Urinary bladder (tissue), 4 donors: ENCODE data around the gene IRF2. TPM values are rescaled to one million over a fixed set of nuclear protein-coding genes. Genes with fewer than 3 reads are reported as not detected.

ENCODE experiments used
- DNase-seq: peaks from one replicate; pipeline ENCODE4 v3.0.0-alpha.2; 2015; ENCODE audit errors: extremely low spot score
- H3K27ac ChIP-seq: one replicate; pipeline ENCODE4 v1.5.1; 2013; ENCODE audit warnings: low read depth, mild to moderate bottlenecking, moderate library complexity
- H3K36me3 ChIP-seq: one replicate; pipeline ENCODE4 v1.6.1; 2013; ENCODE audit warnings: mild to moderate bottlenecking, moderate library complexity; ENCODE audit not compliant: insufficient read depth
- H3K4me1 ChIP-seq: one replicate; pipeline ENCODE4 v1.6.1; 2013; ENCODE audit warnings: mild to moderate bottlenecking, moderate library complexity; ENCODE audit not compliant: insufficient read depth
- H3K4me3 ChIP-seq: one replicate; pipeline ENCODE4 v1.5.1; 2013; ENCODE audit warnings: low read depth, low read length
- WGBS: extraction: QIAGEN DNeasy Blood & Tissue Kit; methylation state at CpG from one replicate; pipeline ENCODE4 v1.1.7; 2013; 5-methylcytosine and 5-hydroxymethylcytosine counted together
- polyA plus RNA-seq: library from polyadenylated mRNA; stranded (reverse); fragments of 200-250 nt; gene quantifications from one replicate; pipeline ENCODE4 v1.2.3, GENCODE V29; 2013
- total RNA-seq: library from RNA; depleted of rRNA; stranded (reverse); fragments of >200 nt; gene quantifications from one replicate; pipeline ENCODE4 v1.2.3, GENCODE V29; 2014
- donor health status: healthy with polysubstance abuse.
- donor health status: healthy.

IRF2 gene
- total and polyA plus RNA-seq, 2 donors = 35.6 to 39.5 TPM

DNA sequence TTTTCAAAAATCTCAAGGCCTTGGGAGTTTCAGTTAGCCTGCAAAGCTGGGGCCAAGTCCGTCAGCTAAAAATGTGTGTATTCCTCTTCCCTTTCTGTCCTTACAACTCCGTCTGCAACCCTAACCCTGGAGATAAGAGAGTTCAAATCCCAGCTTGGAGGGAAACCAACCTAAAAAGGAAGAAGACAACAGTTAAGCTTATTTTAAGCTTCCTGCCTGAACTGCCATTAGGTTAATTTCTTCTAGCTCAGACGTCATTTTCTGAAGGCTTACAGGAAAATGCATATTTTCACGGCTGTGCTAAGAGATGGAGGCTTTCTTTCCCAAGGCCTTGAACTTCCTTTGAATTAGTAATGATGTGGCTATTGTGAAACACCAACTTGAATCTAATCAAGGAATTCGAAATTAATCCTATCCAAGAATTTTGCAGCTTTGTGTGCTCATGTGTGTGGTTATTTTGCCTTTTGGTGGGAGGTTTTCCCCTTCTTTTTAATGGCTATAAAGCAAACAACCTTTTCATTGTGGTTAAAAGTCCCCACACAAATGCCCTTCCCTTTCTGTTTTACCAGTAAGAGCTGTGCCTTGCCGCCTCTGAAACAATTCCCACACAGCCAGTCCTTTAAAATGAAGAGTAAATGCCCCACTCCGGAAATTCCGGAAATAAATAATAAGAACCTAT is 103.5 kb downstream of the IRF2 start:
- Histone ChIP-seq H3K4me3 (no peak overlapping the region), H3K36me3 (no peaks in the 10 kb centered on the region), H3K27ac (no peak overlapping the region), H3K4me1 (no peaks in the 10 kb centered on the region)
- 68% methylated on average over 8 of the region's 8 CpGs for WGBS
- no peak for DNase-seq

- DNase-seq = no peak
- WGBS = 92% methylated on average over 3 of the region's 3 CpGs
- Histone ChIP-seq H3K4me1 (no peaks in the 10 kb centered on the region), H3K27ac (no peak overlapping the region), H3K4me3 (no peak overlapping the region), H3K36me3 (no peaks in the 10 kb centered on the region)
Measured at GRCh38 chr4:184369871-184370270, 104.5 kb downstream of the IRF2 start.

DNA sequence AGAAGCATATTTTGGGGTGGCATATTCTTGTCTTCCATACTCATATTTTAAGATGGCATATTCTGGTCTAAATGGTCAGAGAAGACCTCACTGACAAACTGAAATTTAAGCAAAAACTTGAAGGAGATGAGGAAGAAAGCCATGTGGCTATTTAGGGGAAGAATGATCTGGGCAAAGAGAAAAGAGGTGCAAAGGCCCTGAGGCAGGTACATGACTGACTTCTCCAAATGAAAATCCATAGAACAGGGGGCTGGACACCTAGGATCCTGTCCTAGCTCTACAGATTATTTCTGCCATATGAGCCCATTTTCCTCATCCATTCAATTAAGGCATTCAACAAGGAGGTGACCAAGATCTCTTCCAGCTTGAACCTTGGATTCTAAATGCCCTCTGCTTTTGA is 105.6 kb downstream of the IRF2 start:
- no peaks in the 10 kb centered on the region for H3K36me3 ChIP-seq
- DNase-seq = no peak
- no peaks in the 10 kb centered on the region for H3K4me1 ChIP-seq
- H3K27ac ChIP-seq = no peak overlapping the region
- H3K4me3 ChIP-seq = no peak overlapping the region

DNA sequence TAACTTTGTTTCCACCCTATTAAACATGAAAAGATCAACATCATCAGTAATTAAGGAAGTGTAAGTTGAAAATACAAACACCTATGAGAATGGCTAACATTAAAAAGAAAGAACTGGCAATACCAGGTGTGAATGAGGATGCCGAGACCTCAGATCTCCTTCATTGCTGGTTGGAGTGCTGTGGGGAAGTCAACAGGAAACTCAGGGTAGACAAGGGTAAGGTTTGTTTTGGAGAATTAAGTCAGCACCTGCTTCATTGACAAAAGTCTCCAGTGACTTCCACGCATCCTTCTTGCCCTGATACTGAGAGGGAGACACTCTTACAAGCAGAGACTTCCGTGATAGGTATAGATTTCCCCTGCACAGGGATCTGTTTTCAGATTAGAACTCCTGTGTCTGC is 106.1 kb downstream of the IRF2 start:
- no peaks in the 10 kb centered on the region for H3K36me3 ChIP-seq
- 95% methylated on average over 3 of the region's 3 CpGs for WGBS
- no peak overlapping the region for H3K4me3 ChIP-seq
- no peaks in the 10 kb centered on the region for H3K4me1 ChIP-seq
- DNase-seq = no peak
- no peak overlapping the region for H3K27ac ChIP-seq

DNA sequence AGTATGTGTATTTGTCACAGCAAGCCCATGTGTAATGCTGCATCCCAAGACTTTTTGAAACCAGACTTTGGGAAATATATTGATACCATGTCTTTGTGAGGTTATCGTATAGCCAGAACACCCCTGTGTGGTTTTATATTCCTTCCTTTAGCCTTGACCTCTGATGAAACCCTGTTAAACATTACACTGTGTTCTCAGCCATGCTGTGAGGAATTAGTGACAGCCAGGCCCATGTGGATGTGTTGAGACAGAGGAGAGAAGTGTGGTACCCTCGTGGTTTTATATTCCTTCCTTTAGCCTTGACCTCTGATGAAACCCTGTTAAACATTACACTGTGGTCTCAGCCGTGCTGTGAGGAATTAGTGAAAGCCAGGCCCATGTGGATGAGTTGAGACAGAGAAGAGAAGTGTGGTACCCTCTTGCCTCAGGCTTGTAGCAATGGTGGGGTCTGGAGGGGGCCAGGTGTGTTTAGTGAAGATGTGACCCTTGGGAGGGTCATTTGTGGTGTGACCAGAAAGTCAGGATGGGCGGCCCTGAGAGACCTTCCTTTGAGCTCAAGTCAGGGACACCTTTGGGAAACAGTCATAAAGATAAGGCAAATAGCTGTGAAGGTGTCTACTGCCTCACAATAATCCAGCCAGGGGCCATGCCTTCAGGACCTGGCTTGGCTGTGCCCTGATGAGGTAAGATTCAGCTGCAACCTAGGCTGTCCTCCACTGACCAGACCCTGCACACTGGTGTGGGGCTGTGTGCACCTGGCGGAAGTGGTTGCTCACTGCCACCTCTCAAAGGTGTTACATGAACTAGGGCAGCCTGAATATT is 110.0 kb downstream of the IRF2 start:
- H3K4me3 ChIP-seq = no peak overlapping the region

GRCh38 chr4:184363258-184363657 is 111.1 kb downstream of the IRF2 start:
- WGBS = 97% methylated on average over 6 of the region's 6 CpGs
- no peak for DNase-seq
- Histone ChIP-seq H3K36me3 (no peaks in the 10 kb centered on the region), H3K4me1 (no peaks in the 10 kb centered on the region), H3K4me3 (no peak overlapping the region), H3K27ac (no peak overlapping the region)

More for the DNA sequence above, 110.0 kb downstream of the IRF2 start:
- DNase-seq = no peak
- Histone ChIP-seq H3K36me3 (no peaks in the 10 kb centered on the region), H3K27ac (no peak overlapping the region), H3K4me1 (no peaks in the 10 kb centered on the region)
- 68% methylated on average over 5 of the region's 5 CpGs for WGBS

- no peak for DNase-seq
- H3K27ac ChIP-seq = no peak overlapping the region
- 84% methylated on average over 4 of the region's 4 CpGs for WGBS
- no peaks in the 10 kb centered on the region for H3K4me1 ChIP-seq
- no peaks in the 10 kb centered on the region for H3K36me3 ChIP-seq
- H3K4me3 ChIP-seq = no peak overlapping the region
Measured at GRCh38 chr4:184362396-184362795, 112.0 kb downstream of the IRF2 start.

DNA sequence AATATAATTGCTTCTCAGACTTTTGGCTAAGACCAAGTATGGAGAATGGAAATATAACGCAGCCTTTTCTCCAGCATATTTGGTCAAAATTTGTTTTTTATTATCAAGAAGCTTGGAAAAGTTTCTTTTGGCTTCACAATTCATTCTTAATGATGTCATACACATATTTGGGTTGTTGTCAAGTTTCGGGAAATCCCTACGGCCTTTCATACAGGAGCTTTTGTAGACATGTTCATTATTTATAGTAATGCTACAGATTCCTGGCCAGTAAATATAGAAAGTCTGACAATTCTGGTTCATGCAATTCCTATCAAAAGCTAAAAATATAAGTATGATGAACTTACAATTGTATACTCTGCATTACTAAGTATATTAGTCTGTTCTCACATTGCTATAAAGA is 112.9 kb downstream of the IRF2 start:
- no peaks in the 10 kb centered on the region for H3K36me3 ChIP-seq
- no peak for DNase-seq
- WGBS = 35% methylated on average over 3 of the region's 3 CpGs

GRCh38 chr4:184359888-184360287 is 114.5 kb downstream of the IRF2 start:
- DNase-seq = no peak
- H3K36me3 ChIP-seq = no peaks in the 10 kb centered on the region
- no peak overlapping the region for H3K4me3 ChIP-seq
- WGBS = 76% methylated on average over 5 of the region's 5 CpGs
- no peak overlapping the region for H3K27ac ChIP-seq
- peaks cover 1% of the 10 kb centered on the region for H3K4me1 ChIP-seq

More for the DNA sequence above, 112.9 kb downstream of the IRF2 start:
- H3K4me1 ChIP-seq = no peaks in the 10 kb centered on the region
- no peak overlapping the region for H3K27ac ChIP-seq
- H3K4me3 ChIP-seq = no peak overlapping the region

DNA sequence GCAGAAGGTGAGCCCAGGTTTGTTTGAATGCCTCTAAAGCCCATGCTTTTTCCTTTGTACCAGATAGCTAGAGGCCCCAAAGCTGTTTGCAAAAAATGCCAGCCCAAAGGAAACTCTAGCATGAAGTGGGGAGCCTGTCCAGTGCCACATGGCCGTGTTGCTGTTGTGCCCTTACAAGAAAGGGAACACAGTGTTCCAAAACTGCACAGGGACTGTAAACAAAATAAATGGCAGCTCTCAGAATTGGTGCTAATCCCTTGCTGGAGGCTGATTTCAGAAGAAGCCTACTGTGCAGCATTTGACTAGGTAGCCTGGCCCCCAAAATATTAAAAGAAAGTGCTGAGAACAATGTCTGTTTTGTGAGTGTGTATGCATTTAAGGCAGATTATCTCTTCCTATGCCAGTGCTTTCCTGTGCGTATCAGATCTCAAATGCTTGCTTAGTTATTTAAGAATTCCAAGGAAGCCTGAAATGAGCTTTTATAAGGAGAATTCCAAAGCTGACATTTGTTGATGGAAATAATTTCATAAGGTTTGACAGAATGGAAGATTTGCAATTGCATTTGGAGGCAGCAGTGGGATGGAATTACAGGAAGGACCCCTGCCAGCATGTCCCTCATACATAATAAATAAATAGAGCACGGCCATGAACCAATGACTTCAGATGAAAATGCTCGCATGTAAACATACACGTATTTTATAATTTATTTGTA is 115.7 kb downstream of the IRF2 start:
- Histone ChIP-seq H3K36me3 (no peaks in the 10 kb centered on the region), H3K4me1 (peaks cover 4% of the 10 kb centered on the region), H3K4me3 (no peak overlapping the region), H3K27ac (no peak overlapping the region)
- no peak for DNase-seq
- 85% methylated on average over 5 of the region's 5 CpGs for WGBS

GRCh38 chr4:184357772-184358171 is 116.6 kb downstream of the IRF2 start:
- 93% methylated on average over 4 of the region's 4 CpGs for WGBS

DNA sequence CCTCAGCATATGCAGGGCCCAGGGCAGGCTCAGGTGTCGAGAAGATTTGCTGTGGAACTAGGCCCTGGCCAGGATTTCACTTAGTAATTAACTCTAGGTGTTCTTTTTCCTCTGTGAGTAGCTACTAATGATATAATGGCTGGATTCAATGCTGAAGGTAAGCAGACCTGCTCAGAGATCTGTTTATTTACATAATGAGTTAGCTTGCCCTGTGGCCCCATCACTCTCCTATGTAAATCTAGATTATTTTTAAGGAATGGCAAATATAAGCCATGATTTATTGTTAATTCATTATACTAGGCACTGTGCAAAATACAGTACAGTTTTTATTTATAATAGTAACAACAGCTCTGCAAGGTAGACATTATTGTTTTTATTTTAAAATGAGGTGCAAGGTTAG is 117.2 kb downstream of the IRF2 start:
- H3K36me3 ChIP-seq = no peaks in the 10 kb centered on the region
- 100% methylated on average over 1 of the region's 1 CpG for WGBS
- peaks cover 4% of the 10 kb centered on the region for H3K4me1 ChIP-seq
- H3K4me3 ChIP-seq = no peak overlapping the region
- no peak overlapping the region for H3K27ac ChIP-seq
- DNase-seq = no peak

More at GRCh38 chr4:184357772-184358171, 116.6 kb downstream of the IRF2 start:
- no peak for DNase-seq
- Histone ChIP-seq H3K4me3 (no peak overlapping the region), H3K4me1 (peaks cover 4% of the 10 kb centered on the region), H3K36me3 (no peaks in the 10 kb centered on the region), H3K27ac (no peak overlapping the region)

DNA sequence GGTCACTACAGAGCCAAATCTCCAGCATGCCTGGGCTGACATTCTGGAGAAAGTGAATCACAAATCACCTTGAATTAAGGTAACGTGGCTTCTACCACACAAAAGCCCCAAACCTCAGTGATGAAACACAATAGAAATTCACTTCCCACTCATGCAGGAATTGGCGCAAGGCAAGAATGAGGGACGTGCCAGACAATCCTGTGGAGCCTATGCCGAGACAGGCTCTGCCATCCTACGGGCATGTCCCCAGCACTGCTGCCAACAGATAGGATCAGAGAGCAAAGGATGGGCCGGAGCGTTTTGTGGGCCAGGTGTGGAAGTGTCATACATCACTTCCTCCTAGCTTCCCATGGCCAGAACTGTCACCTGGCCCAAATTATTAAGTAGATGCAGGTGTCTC is 118.0 kb downstream of the IRF2 start:
- H3K36me3 ChIP-seq = no peaks in the 10 kb centered on the region
- H3K4me1 ChIP-seq = peaks cover 4% of the 10 kb centered on the region
- DNase-seq = no peak
- WGBS = 90% methylated on average over 7 of the region's 7 CpGs
- no peak overlapping the region for H3K4me3 ChIP-seq
- H3K27ac ChIP-seq = no peak overlapping the region

GRCh38 chr4:184355857-184356256 is 118.5 kb downstream of the IRF2 start:
- WGBS = 79% methylated on average over 5 of the region's 5 CpGs
- no peak for DNase-seq
- no peaks in the 10 kb centered on the region for H3K36me3 ChIP-seq
- peaks cover 4% of the 10 kb centered on the region for H3K4me1 ChIP-seq
- no peak overlapping the region for H3K27ac ChIP-seq
- H3K4me3 ChIP-seq = no peak overlapping the region
